Heart left ventricle (tissue), 16 donors: ENCODE measurements around the gene GPR176. TPM values are rescaled to one million over a fixed set of nuclear protein-coding genes. Genes with fewer than 3 reads are reported as not detected.

Experiments used
- ATAC-seq, 4 donors: fragments of 200-7000 bp; cut with Tn5 transposase; one replicate each; pipeline ENCODE4 v1.9.1; 2020 to 2022; ENCODE audit warnings: moderate library complexity in 4 of 4, mild to moderate bottlenecking in 3 of 4, moderate number of reproducible peaks in 1 of 4
- DNase-seq, 5 donors: peaks; one replicate each; pipeline ENCODE4 v3.0.0-alpha.2; 2020
- H3K27ac ChIP-seq, 12 donors: fragments of 200-600 bp; sonication (generic) in 4 of 12; one replicate each; pipeline versions ENCODE4 v1.5.0 to v1.8.0; 2016 to 2022; ENCODE audit warnings: mild to moderate bottlenecking in 2 of 12
- H3K27me3 ChIP-seq, 9 donors: fragments of 200-600 bp; sonication (generic) in 2 of 9; one replicate each; pipeline versions ENCODE4 v1.5.1 to v1.8.0; 2016 to 2022; ENCODE audit warnings: mild to moderate bottlenecking in 3 of 9
- H3K36me3 ChIP-seq, 9 donors: fragments of 200-600 bp; sonication (generic) in 2 of 9; one replicate each; pipeline versions ENCODE4 v1.5.0 to v1.8.0; 2018 to 2022; ENCODE audit warnings: mild to moderate bottlenecking in 2 of 9
- H3K4me1 ChIP-seq, 12 donors: fragments of 200-600 bp; sonication (generic) in 4 of 12; one replicate each; pipeline versions ENCODE4 v1.5.0 to v1.8.0; 2016 to 2022; ENCODE audit warnings: mild to moderate bottlenecking in 3 of 12
- H3K4me3 ChIP-seq, 12 donors: fragments of 200-600 bp; sonication (generic) in 4 of 12; one replicate each; pipeline versions ENCODE4 v1.5.0 to v1.8.0; 2017 to 2022; ENCODE audit warnings: mild to moderate bottlenecking in 9 of 12, moderate library complexity in 4 of 12
- H3K9me3 ChIP-seq, 12 donors: fragments of 200-600 bp; sonication (generic) in 4 of 12; one replicate each; pipeline versions ENCODE4 v1.5.0 to v1.8.0; 2016 to 2022; ENCODE audit warnings: mild to moderate bottlenecking in 1 of 12
- CTCF ChIP-seq, 12 donors: fragments of 200-600 bp; sonication (generic) in 4 of 12; IDR thresholded peaks; one replicate each; pipeline versions ENCODE4 v1.5.0 to v1.8.0; 2018 to 2022; ENCODE audit warnings: antibody characterized with exemption in 12 of 12, mild to moderate bottlenecking in 5 of 12
- POLR2A ChIP-seq, 2 donors: fragments of 450-650 bp; IDR thresholded peaks; one replicate each; pipeline ENCODE4 v1.6.1; 2017; ENCODE audit warnings: antibody characterized with exemption in 2 of 2, mild to moderate bottlenecking in 2 of 2, moderate library complexity in 2 of 2
- WGBS, 4 donors: extraction: QIAGEN DNeasy Blood & Tissue Kit in 2 of 4; methylation state at CpG; one replicate each; pipeline versions ENCODE4 v1.1.5 to v1.1.7; 2013 to 2018; 5-methylcytosine and 5-hydroxymethylcytosine counted together
- intact Hi-C, 10 donors: fragments of 100-400 bp; cut with DNase I; formaldehyde crosslinking; loops; one replicate each; pipeline versions ENCODE4 v1.11.1 to v1.14.2; 2022
- polyA plus RNA-seq, 2 donors: library from polyadenylated mRNA; stranded (reverse); fragments of 200-250 nt; gene quantifications; one replicate each; pipeline ENCODE4 v1.2.3, GENCODE V29; 2013
- total RNA-seq, 9 donors: library from RNA; depleted of rRNA in 2 of 9; stranded (reverse); fragments of >200 nt in 2 of 9; fragmentation: NEBNext Ultra II Directional in 3 of 9; extraction: Animal tissue kit (Norgen Biotek cat#: 25700) in 3 of 9; gene quantifications; one replicate each; pipeline versions ENCODE4 v1.1.0 to v1.2.4, GENCODE V29; 2016 to 2023
- donor health status: ischemic (EF 13 %, LVEDD 7.1; RV severe dilation, severe dysfunction).
- donor health status: healthy with polysubstance abuse.
- donor health status: DM: no; HTN: yes; CAD: no.
- donor health status: DM: no; HTN: no; CAD: no.
- donor health status: ischemic (EF 25% LVEDD 6.9; RV normal size, moderate dysfunction).
- donor health status: ischemic (EF 25% LVEDD 5.7; RV mildly dilated, moderate dysfunction).
- donor health status: healthy.
- donor health status: DM: yes; HTN: yes; CAD: no.
- donor health status: ischemic (EF 35%, LVEDD 5.7; RV mildly dilated, moderate dysfunction).
- donor health status: nonischemic (EF 11% LVEDD 7.7; RV severe dilation, severe dysfunction).
- donor health status: DM: yes; HTN: yes; CAD: no.
- donor health status: PGD.
- donor health status: ischemic (EF 29% LVEDD 5.4; RV normal size, mild dysfunction).
- donor health status: nonischemic (EF 23%, LVEDD 6.1; RV moderate dilation, normal function).

The GPR176 gene
- total and polyA plus RNA-seq, 11 donors: 1.1 to 4.3 (median 2.1) TPM

DNA sequence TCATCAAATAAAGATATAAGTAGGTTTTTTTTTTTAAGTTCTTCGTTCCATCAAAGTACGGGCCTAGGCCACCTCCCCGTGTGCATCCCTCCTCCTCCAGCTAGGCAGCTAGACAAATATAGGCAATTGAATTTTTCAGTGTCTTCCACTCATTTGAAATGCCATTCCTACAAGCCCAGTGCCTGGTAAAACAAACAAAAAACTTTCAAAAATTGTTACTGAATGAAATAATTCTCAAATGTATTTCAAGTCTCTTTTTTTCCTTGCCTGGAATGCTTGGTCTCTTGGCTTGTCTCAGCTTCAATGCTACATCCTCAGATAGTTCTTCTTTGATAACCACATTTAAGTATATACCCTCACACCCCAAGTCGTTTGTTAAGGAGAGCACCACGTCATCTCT, 17.6 kb upstream of the GPR176 start:
- no peak for DNase-seq
- intact Hi-C loops: loop anchor here in 4 of 10 donors (5.0 to 10.0 kb wide), 2 partner anchors 150 to 153 kb away; partner anchors contain the start of gene FSIP1 (in 2 of the 4)
- ATAC-seq: no peak
- TF ChIP-seq CTCF (IDR thresholded peaks at IDR 0.05): no peak
- TF ChIP-seq POLR2A (IDR thresholded peaks at IDR 0.05): no peak
- H3K36me3 ChIP-seq: peaks cover 0 to 40% (median 29%) of the 10 kb centered on the region in 9 donors
- WGBS, 4 donors: 81 to 83% (median 82%) methylated on average over 5 of the region's 5 CpGs
- no peak overlapping the region for H3K27ac ChIP-seq
- H3K9me3 ChIP-seq: no peaks in the 10 kb centered on the region
- no peak overlapping the region for H3K4me3 ChIP-seq
- H3K4me1 ChIP-seq: peaks cover 0 to 55% (median 33%) of the 10 kb centered on the region in 12 donors
- H3K27me3 ChIP-seq: no peaks in the 10 kb centered on the region

GRCh38 chr15:39936681-39937080, 16.6 kb upstream of the GPR176 start:
- no peak overlapping the region for H3K4me3 ChIP-seq
- peaks cover 0 to 30% (median 19%) of the 10 kb centered on the region in 9 donors for H3K36me3 ChIP-seq
- DNase-seq (no peak), ATAC-seq (no peak)
- 78 to 87% (median 84%) methylated on average over 3 of the region's 3 CpGs for WGBS, 4 donors
- H3K27ac ChIP-seq: no peak overlapping the region
- H3K4me1 ChIP-seq: peaks cover 0 to 55% (median 33%) of the 10 kb centered on the region in 12 donors
- intact Hi-C loops: loop anchor here in 4 of 10 donors (5.0 to 10.0 kb wide), 2 partner anchors 149 to 152 kb away; partner anchors contain the start of gene FSIP1 (in 2 of the 4)
- no peaks in the 10 kb centered on the region for H3K27me3 ChIP-seq
- no peaks in the 10 kb centered on the region for H3K9me3 ChIP-seq
- TF ChIP-seq CTCF (IDR thresholded peaks at IDR 0.05): no peak
- no peak for TF ChIP-seq POLR2A (IDR thresholded peaks at IDR 0.05)

DNA sequence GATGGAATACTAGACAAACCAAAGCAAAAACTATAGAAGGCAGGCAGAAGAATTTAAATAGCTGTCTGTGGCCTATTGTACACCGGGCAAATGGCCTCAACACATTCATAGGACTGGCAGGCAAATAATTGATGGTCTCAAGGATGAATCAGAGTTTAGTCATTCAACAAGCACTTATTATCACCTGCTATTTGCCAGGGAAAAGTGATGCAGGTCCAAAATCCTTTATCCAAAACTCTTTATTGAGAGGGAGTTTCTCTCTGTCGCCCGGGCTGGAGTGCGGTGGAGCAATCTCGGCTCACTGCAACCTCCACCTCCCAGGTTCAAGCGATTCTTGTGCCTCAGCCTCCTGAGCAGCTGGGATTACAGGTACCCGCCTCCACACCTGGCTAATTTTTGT, 16.1 kb upstream of the GPR176 start:
- H3K36me3 ChIP-seq: peaks cover 0 to 25% (median 15%) of the 10 kb centered on the region in 9 donors
- ATAC-seq: no peak
- H3K9me3 ChIP-seq: no peaks in the 10 kb centered on the region
- no peak for DNase-seq
- intact Hi-C loops: loop anchor here in 4 of 10 donors (5.0 to 10.0 kb wide), 2 partner anchors 149 to 151 kb away; partner anchors contain the start of gene FSIP1 (in 2 of the 4)
- TF ChIP-seq CTCF (IDR thresholded peaks at IDR 0.05) (no peak), POLR2A (IDR thresholded peaks at IDR 0.05) (no peak)
- H3K4me3 ChIP-seq: no peak overlapping the region
- no peak overlapping the region for H3K27ac ChIP-seq
- no peaks in the 10 kb centered on the region for H3K27me3 ChIP-seq
- WGBS, 4 donors: 94 to 98% (median 97%) methylated on average over 7 of the region's 7 CpGs
- H3K4me1 ChIP-seq: peaks cover 0 to 55% (median 33%) of the 10 kb centered on the region in 12 donors

GRCh38 chr15:39935241-39935640, 15.2 kb upstream of the GPR176 start:
- H3K9me3 ChIP-seq: no peaks in the 10 kb centered on the region
- ATAC-seq: no peak
- no peak for TF ChIP-seq CTCF (IDR thresholded peaks at IDR 0.05)
- TF ChIP-seq POLR2A (IDR thresholded peaks at IDR 0.05): no peak
- no peak for DNase-seq
- no peaks in the 10 kb centered on the region for H3K27me3 ChIP-seq
- no peak overlapping the region for H3K27ac ChIP-seq
- peaks cover 0 to 16% (median 5%) of the 10 kb centered on the region in 9 donors for H3K36me3 ChIP-seq
- intact Hi-C loops: loop anchor here in 5 of 10 donors (2.0 to 10.0 kb wide), 3 partner anchors 14 to 150 kb away; partner anchors contain the start of genes FSIP1 (in 2 of the 5) and GPR176 (in 1 of the 5)
- H3K4me3 ChIP-seq: peak overlapping the region in 9 of 12 donors; percentile 65 to 91 (median 81)
- peaks cover 0 to 55% (median 33%) of the 10 kb centered on the region in 12 donors for H3K4me1 ChIP-seq
- WGBS, 4 donors: 93 to 97% (median 94%) methylated on average over 4 of the region's 4 CpGs
